GM12873 (cell line): ENCODE data around the gene OPCML.

Experiments used
- CTCF ChIP-seq: IDR thresholded peaks from 2 replicates; pipeline ENCODE4 v1.5.1; 2012; ENCODE audit warnings: low read depth, mild to moderate bottlenecking, moderate library complexity, low read length, control low read depth; ENCODE audit not compliant: insufficient read depth; ENCODE audit errors: missing control alignments

The OPCML gene

GRCh38 chr11:132539590-132540368 is 992.5 kb downstream of the OPCML start:
- TF ChIP-seq CTCF = no peak

GRCh38 chr11:132538642-132539041 is 993.7 kb downstream of the OPCML start:
- TF ChIP-seq CTCF = no peak

- no peak for TF ChIP-seq CTCF
These were observed 996.5 kb downstream of the OPCML start for GRCh38 chr11:132535830-132536229.

GRCh38 chr11:132531921-132532320 is 1000.4 kb downstream of the OPCML start:
- TF ChIP-seq CTCF = no peak

- no peak for TF ChIP-seq CTCF
These were observed 1004.1 kb downstream of the OPCML start for GRCh38 chr11:132528181-132528580.

GRCh38 chr11:132523929-132524328 is 1008.4 kb downstream of the OPCML start:
- no peak for TF ChIP-seq CTCF

GRCh38 chr11:132520199-132520598 is 1012.1 kb downstream of the OPCML start:
- TF ChIP-seq CTCF = no peak
